HEK293 (cell line): ENCODE data around the gene JPH3.

Source experiments
- CTCF ChIA-PET: fragments of 350-600 bp; formaldehyde crosslinking; extraction: SDS; loops from one replicate; lab custom pipeline; 2021; ENCODE audit warnings: antibody characterized with exemption; lab: Yijun Ruan, JAX
- POLR2A ChIA-PET: fragments of 300-600 bp; formaldehyde crosslinking; extraction: SDS; loops from one replicate; lab custom pipeline; 2020; ENCODE audit warnings: antibody characterized with exemption, inconsistent platforms; lab: Yijun Ruan, JAX
- H3K27ac ChIP-seq: fragments of 200-500 bp; sonication (Bioruptor generic); 2 replicates; pipeline ENCODE4 v1.5.1; 2014; ENCODE audit warnings: low read depth, low read length, control low read depth, inconsistent platforms; ENCODE audit errors: extremely low read depth
- H3K36me3 ChIP-seq, 2 experiments: fragments of 200-500 bp in 1 of 2; sonication (Bioruptor generic) in 1 of 2; 1 replicate in 1 of 2; 2 replicates in 1 of 2; pipeline ENCODE4 v1.5.1; 2014 to 2017; ENCODE audit warnings: inconsistent platforms in 2 of 2, low read length in 2 of 2; ENCODE audit not compliant: control insufficient read depth in 2 of 2, insufficient read depth in 1 of 2
- H3K4me1 ChIP-seq: fragments of 200-500 bp; sonication (Bioruptor generic); 2 replicates; pipeline ENCODE4 v1.5.1; 2014; ENCODE audit warnings: mild to moderate bottlenecking, low read length, inconsistent platforms; ENCODE audit not compliant: control insufficient read depth, insufficient read depth
- H3K4me3 ChIP-seq: 2 replicates; pipeline ENCODE4 v1.5.1; 2011; ENCODE audit warnings: low read depth, mild to moderate bottlenecking, control low read depth, low read length, moderate library complexity
- H3K9me3 ChIP-seq: fragments of 200-500 bp; sonication (Bioruptor generic); 2 replicates; pipeline ENCODE4 v1.5.1; 2014; ENCODE audit warnings: low read depth, low read length, inconsistent platforms; ENCODE audit not compliant: control insufficient read depth, insufficient read depth
- GLI4 ChIP-seq: fragments of 450-650 bp; formaldehyde crosslinking; IDR thresholded peaks from 2 replicates; pipeline ENCODE4 v1.5.1; 2016; ENCODE audit warnings: missing biosample characterization, missing genetic modification characterization
- HIC1 ChIP-seq: fragments of 450-650 bp; formaldehyde crosslinking; IDR thresholded peaks from 2 replicates; pipeline ENCODE4 v1.5.1; 2016; ENCODE audit warnings: missing biosample characterization, missing genetic modification characterization
- HOXA7 ChIP-seq: sonication (generic); formaldehyde crosslinking; IDR thresholded peaks from 2 replicates; pipeline ENCODE4 v1.8.1; 2022; ENCODE audit warnings: missing genetic modification reagents, borderline replicate concordance
- PRDM6 ChIP-seq: fragments of 450-650 bp; formaldehyde crosslinking; IDR thresholded peaks from 2 replicates; pipeline ENCODE4 v1.5.1; 2017; ENCODE audit warnings: missing biosample characterization, missing genetic modification characterization
- RBAK ChIP-seq: fragments of 450-650 bp; formaldehyde crosslinking; IDR thresholded peaks from 2 replicates; pipeline ENCODE4 v1.5.1; 2016; ENCODE audit warnings: missing biosample characterization, missing genetic modification characterization
- YY1 ChIP-seq: fragments of 450-650 bp; formaldehyde crosslinking; IDR thresholded peaks from 2 replicates; pipeline ENCODE4 v1.5.1; 2018; ENCODE audit warnings: missing biosample characterization, missing genetic modification characterization
- ZBTB48 ChIP-seq: fragments of 450-650 bp; formaldehyde crosslinking; IDR thresholded peaks from 2 replicates; pipeline ENCODE4 v1.5.1; 2016; ENCODE audit warnings: missing biosample characterization, missing genetic modification characterization
- ZBTB7A ChIP-seq: fragments of 450-650 bp; formaldehyde crosslinking; IDR thresholded peaks from 2 replicates; pipeline ENCODE4 v1.5.1; 2016; ENCODE audit warnings: low read depth, missing biosample characterization, missing genetic modification characterization
- ZBTB8A ChIP-seq: fragments of 450-650 bp; formaldehyde crosslinking; IDR thresholded peaks from 2 replicates; pipeline ENCODE4 v1.5.1; 2016; ENCODE audit warnings: missing biosample characterization, missing genetic modification characterization
- ZNF10 ChIP-seq: fragments of 450-650 bp; formaldehyde crosslinking; IDR thresholded peaks from 2 replicates; pipeline ENCODE4 v1.5.1; 2017; ENCODE audit warnings: missing biosample characterization, missing genetic modification characterization
- ZNF133 ChIP-seq: fragments of 450-650 bp; formaldehyde crosslinking; IDR thresholded peaks from 2 replicates; pipeline ENCODE4 v1.5.1; 2016; ENCODE audit warnings: missing biosample characterization, missing genetic modification characterization
- ZNF140 ChIP-seq: fragments of 450-650 bp; formaldehyde crosslinking; IDR thresholded peaks from 2 replicates; pipeline ENCODE4 v1.5.1; 2016; ENCODE audit warnings: missing biosample characterization, missing genetic modification characterization
- ZNF157 ChIP-seq: fragments of 450-650 bp; formaldehyde crosslinking; IDR thresholded peaks from 2 replicates; pipeline ENCODE4 v1.5.1; 2016; ENCODE audit warnings: missing biosample characterization, missing genetic modification characterization
- ZNF175 ChIP-seq: fragments of 450-650 bp; formaldehyde crosslinking; IDR thresholded peaks from 2 replicates; pipeline ENCODE4 v1.5.1; 2016; ENCODE audit warnings: missing biosample characterization, missing genetic modification characterization
- ZNF19 ChIP-seq: fragments of 450-650 bp; formaldehyde crosslinking; IDR thresholded peaks from 2 replicates; pipeline ENCODE4; 2016; ENCODE audit warnings: missing biosample characterization, missing genetic modification characterization, low read depth
- ZNF221 ChIP-seq: fragments of 450-650 bp; formaldehyde crosslinking; IDR thresholded peaks from 2 replicates; pipeline ENCODE4 v1.5.1; 2017; ENCODE audit warnings: missing biosample characterization, missing genetic modification characterization, borderline replicate concordance
- ZNF23 ChIP-seq: fragments of 450-650 bp; formaldehyde crosslinking; IDR thresholded peaks from 2 replicates; pipeline ENCODE4 v1.5.1; 2016; ENCODE audit warnings: missing biosample characterization, missing genetic modification characterization, borderline replicate concordance
- ZNF239 ChIP-seq: fragments of 450-650 bp; formaldehyde crosslinking; IDR thresholded peaks from 2 replicates; pipeline ENCODE4 v1.5.1; 2016; ENCODE audit warnings: missing biosample characterization, missing genetic modification characterization
- ZNF423 ChIP-seq: fragments of 450-650 bp; formaldehyde crosslinking; IDR thresholded peaks from 2 replicates; pipeline ENCODE4 v1.5.1; 2016; ENCODE audit warnings: missing biosample characterization, missing genetic modification characterization
- ZNF555 ChIP-seq: fragments of 450-650 bp; formaldehyde crosslinking; conservative IDR thresholded peaks from 2 replicates; pipeline ENCODE4 v1.5.1; 2017; ENCODE audit warnings: missing biosample characterization, mild to moderate bottlenecking, missing genetic modification characterization, inconsistent platforms
- ZNF560 ChIP-seq: fragments of 450-650 bp; formaldehyde crosslinking; IDR thresholded peaks from 2 replicates; pipeline ENCODE4 v1.5.1; 2017; ENCODE audit warnings: missing biosample characterization, missing genetic modification characterization, borderline replicate concordance
- ZNF629 ChIP-seq: fragments of 450-650 bp; formaldehyde crosslinking; IDR thresholded peaks from 2 replicates; pipeline ENCODE4 v1.5.1; 2017; ENCODE audit warnings: missing biosample characterization, missing genetic modification characterization
- ZNF654 ChIP-seq: fragments of 450-650 bp; formaldehyde crosslinking; IDR thresholded peaks from 2 replicates; pipeline ENCODE4 v1.5.1; 2016; ENCODE audit warnings: low read depth, missing biosample characterization, missing genetic modification characterization
- ZNF660 ChIP-seq: fragments of 450-650 bp; IDR thresholded peaks from 2 replicates; pipeline ENCODE4 v1.5.1; 2018; ENCODE audit warnings: missing biosample characterization, mild to moderate bottlenecking, missing genetic modification characterization
- ZNF747 ChIP-seq: fragments of 450-650 bp; formaldehyde crosslinking; IDR thresholded peaks from 2 replicates; pipeline ENCODE4 v1.5.1; 2016; ENCODE audit warnings: missing biosample characterization, missing genetic modification characterization
- ZNF837 ChIP-seq: fragments of 450-650 bp; formaldehyde crosslinking; IDR thresholded peaks from 2 replicates; pipeline ENCODE4 v1.5.1; 2016; ENCODE audit warnings: missing biosample characterization, missing genetic modification characterization
- TF ChIP-seq, protein P1 (sequence below): fragments of 450-650 bp; formaldehyde crosslinking; conservative IDR thresholded peaks from 2 replicates; pipeline ENCODE4 v1.5.1; 2016; ENCODE audit warnings: low read depth, missing biosample characterization, missing genetic modification characterization

The JPH3 gene

GRCh38 chr16:87602001-87602775, at the start of gene JPH3 (continued):
- no peak for TF ChIP-seq PRDM6 (tag by site-specific recombination)
- no peak for TF ChIP-seq ZNF747 (tag by site-specific recombination)
- no peak for TF ChIP-seq YY1
- TF ChIP-seq ZNF221: no peak
- TF ChIP-seq ZNF560 (tag by site-specific recombination): no peak
- no peak for TF ChIP-seq ZNF239 (tag by site-specific recombination)
- TF ChIP-seq ZNF140 (tag by site-specific recombination): no peak
- TF ChIP-seq HIC1 (tag by site-specific recombination): no peak
- TF ChIP-seq RBAK: no peak
- no peak for TF ChIP-seq HOXA7
- TF ChIP-seq ZNF837 (tag by site-specific recombination): no peak
- TF ChIP-seq GLI4: no peak
- no peak for TF ChIP-seq ZNF175 (tag by site-specific recombination)

GRCh38 chr16:87552772-87553573, 49.3 kb upstream of the JPH3 start:
- H3K4me3 ChIP-seq: no peak overlapping the region
- POLR2A ChIA-PET: no interaction called here
- CTCF ChIA-PET: interaction anchor here (1.3 to 1.7 kb wide), 2 partner anchors 82 to 83 kb away, joined by 5 read pairs; no protein-coding TSS in a partner anchor
- H3K27ac ChIP-seq: no peak overlapping the region
- H3K36me3 ChIP-seq: no peaks in the 10 kb centered on the region
- H3K4me1 ChIP-seq: no peaks in the 10 kb centered on the region
- no peaks in the 10 kb centered on the region for H3K9me3 ChIP-seq
- peak; percentile 88 for TF ChIP-seq ZNF19 (tag by site-specific recombination)
- TF ChIP-seq, protein P1, sequence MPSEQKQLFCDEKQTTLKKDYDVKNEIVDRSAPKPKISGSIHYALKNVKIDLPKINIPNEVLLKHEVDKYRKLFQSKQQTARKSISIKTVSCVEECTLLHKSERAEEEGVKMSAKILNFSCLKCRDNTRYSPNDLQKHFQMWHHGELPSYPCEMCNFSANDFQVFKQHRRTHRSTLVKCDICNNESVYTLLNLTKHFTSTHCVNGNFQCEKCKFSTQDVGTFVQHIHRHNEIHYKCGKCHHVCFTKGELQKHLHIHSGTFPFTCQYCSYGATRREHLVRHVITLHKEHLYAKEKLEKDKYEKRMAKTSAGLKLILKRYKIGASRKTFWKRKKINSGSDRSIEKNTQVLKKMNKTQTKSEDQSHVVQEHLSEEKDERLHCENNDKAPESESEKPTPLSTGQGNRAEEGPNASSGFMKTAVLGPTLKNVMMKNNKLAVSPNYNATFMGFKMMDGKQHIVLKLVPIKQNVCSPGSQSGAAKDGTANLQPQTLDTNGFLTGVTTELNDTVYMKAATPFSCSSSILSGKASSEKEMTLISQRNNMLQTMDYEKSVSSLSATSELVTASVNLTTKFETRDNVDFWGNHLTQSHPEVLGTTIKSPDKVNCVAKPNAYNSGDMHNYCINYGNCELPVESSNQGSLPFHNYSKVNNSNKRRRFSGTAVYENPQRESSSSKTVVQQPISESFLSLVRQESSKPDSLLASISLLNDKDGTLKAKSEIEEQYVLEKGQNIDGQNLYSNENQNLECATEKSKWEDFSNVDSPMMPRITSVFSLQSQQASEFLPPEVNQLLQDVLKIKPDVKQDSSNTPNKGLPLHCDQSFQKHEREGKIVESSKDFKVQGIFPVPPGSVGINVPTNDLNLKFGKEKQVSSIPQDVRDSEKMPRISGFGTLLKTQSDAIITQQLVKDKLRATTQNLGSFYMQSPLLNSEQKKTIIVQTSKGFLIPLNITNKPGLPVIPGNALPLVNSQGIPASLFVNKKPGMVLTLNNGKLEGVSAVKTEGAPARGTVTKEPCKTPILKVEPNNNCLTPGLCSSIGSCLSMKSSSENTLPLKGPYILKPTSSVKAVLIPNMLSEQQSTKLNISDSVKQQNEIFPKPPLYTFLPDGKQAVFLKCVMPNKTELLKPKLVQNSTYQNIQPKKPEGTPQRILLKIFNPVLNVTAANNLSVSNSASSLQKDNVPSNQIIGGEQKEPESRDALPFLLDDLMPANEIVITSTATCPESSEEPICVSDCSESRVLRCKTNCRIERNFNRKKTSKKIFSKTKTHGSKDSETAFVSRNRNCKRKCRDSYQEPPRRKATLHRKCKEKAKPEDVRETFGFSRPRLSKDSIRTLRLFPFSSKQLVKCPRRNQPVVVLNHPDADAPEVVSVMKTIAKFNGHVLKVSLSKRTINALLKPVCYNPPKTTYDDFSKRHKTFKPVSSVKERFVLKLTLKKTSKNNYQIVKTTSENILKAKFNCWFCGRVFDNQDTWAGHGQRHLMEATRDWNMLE (tag by site-specific recombination): peak; percentile 91
- peak; percentile 94 for TF ChIP-seq ZNF555
- peak; percentile 78 for TF ChIP-seq ZBTB8A (tag by site-specific recombination)
- no peak for TF ChIP-seq ZNF423 (tag by site-specific recombination)
- no peak for TF ChIP-seq PRDM6 (tag by site-specific recombination)
- TF ChIP-seq ZNF660: no peak
- TF ChIP-seq ZNF654 (tag by site-specific recombination): peak; percentile 35
- no peak for TF ChIP-seq ZNF10 (tag by site-specific recombination)
- no peak for TF ChIP-seq ZNF157 (tag by site-specific recombination)
- no peak for TF ChIP-seq ZBTB48 (tag by site-specific recombination)
- no peak for TF ChIP-seq ZNF23 (tag by site-specific recombination)
- no peak for TF ChIP-seq ZNF133 (tag by site-specific recombination)
- peak; percentile 43; the same call in 1 of the 2 replicates for TF ChIP-seq ZNF629
- no peak for TF ChIP-seq ZBTB7A (tag by site-specific recombination)
